Measurements from ENCODE around the gene SARNP. TPM values are rescaled to one million over a fixed set of nuclear protein-coding genes. Genes with fewer than 3 reads are reported as not detected.

The SARNP gene
- total RNA-seq, 1 donor from 2014 or later: 98.7 TPM

DNA sequence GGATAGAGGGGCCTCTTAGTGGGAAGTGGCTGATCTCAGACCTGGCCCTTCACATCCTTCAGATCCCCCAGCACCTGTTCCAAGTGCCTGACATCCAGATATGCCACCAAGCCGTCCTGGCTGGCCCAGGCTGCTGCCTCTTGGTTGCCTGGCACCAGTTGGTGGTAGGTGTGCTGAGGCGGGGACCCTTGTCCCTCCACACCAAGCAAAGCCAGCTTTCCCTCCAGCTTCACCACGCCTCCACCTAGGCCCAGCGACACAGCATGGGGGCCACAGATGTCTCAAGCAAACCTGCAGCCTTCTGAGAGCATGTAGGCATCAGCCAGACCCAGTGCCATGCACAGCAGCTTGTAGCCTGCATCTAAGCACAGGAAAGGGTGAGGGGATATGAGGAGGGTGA lies 85.2 kb downstream of the SARNP start:
- no peak for DNase-seq
- Mint-ChIP-seq H3K4me3 (ENCODE audit: unreplicated experiment) (peak overlapping the region; percentile 52), H3K9me3 (ENCODE audit: unreplicated experiment) (peaks cover 10% of the 10 kb centered on the region), H3K36me3 (ENCODE audit: unreplicated experiment) (no peaks in the 10 kb centered on the region), H3K4me1 (ENCODE audit: low read depth, unreplicated experiment) (peaks cover 15% of the 10 kb centered on the region), H3K27ac (ENCODE audit: unreplicated experiment) (peak overlapping the region; percentile 28), H3K27me3 (ENCODE audit: unreplicated experiment) (peaks cover 18% of the 10 kb centered on the region)
- TF ChIP-seq, protein P1, sequence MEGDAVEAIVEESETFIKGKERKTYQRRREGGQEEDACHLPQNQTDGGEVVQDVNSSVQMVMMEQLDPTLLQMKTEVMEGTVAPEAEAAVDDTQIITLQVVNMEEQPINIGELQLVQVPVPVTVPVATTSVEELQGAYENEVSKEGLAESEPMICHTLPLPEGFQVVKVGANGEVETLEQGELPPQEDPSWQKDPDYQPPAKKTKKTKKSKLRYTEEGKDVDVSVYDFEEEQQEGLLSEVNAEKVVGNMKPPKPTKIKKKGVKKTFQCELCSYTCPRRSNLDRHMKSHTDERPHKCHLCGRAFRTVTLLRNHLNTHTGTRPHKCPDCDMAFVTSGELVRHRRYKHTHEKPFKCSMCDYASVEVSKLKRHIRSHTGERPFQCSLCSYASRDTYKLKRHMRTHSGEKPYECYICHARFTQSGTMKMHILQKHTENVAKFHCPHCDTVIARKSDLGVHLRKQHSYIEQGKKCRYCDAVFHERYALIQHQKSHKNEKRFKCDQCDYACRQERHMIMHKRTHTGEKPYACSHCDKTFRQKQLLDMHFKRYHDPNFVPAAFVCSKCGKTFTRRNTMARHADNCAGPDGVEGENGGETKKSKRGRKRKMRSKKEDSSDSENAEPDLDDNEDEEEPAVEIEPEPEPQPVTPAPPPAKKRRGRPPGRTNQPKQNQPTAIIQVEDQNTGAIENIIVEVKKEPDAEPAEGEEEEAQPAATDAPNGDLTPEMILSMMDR (IDR thresholded peaks at IDR 0.05; ENCODE audit: partially characterized antibody, unreplicated experiment): no peak

DNA sequence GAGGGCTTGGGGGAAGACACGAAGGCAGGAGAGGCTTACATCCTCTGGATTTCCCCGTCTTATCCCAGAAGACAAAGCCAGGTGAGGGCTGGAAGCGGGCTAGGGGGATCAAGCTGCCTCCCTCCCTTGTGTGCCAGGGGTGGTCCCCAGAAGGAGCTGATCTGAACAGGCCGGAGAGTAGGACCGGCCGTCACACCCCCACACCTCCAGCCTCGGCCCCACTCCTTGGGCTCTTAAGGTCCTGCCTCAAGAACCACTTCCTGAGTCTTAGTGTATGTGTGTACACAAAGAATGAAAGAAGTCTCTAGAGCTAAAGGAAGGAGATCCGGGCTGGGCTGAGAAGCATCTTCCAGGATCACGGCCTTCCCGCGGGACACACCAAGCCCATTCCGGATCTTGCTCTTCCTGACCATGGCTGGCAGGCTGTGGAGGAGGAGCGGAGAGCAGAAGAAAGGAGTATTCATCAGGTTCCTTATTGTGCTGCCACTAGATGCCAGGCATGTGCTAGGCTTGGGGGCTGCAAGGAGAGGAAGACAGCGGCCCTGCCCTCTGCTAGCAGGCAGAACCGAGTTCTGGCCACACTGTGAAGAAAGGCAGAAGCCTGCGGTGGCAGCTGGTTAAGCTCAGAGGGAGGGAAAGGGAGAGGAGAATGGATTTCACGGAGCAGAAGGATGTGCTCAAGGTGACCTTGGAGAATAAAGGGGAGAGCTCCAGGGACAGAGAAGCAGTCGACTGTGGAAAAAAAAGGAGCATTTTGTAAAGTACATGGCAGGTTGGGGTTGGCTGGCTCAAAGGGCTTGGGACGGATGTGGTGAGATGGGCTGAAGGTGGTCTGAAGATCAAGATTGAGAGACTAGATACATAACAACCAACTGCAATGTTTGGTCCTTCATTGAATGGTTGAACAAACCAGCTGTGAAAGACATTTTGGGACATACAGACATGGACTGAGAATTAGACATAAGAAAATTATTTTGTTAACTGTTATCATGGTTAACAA lies 87.4 kb downstream of the SARNP start:
- DNase-seq: peak; percentile 60
- peak overlapping the region; percentile 90 for H3K4me3 Mint-ChIP-seq (ENCODE audit: unreplicated experiment)
- peaks cover 19% of the 10 kb centered on the region for H3K27me3 Mint-ChIP-seq (ENCODE audit: unreplicated experiment)
- H3K27ac Mint-ChIP-seq (ENCODE audit: unreplicated experiment): peak overlapping the region; percentile 97
- H3K4me1 Mint-ChIP-seq (ENCODE audit: low read depth, unreplicated experiment): peaks cover 28% of the 10 kb centered on the region
- peaks cover 9% of the 10 kb centered on the region for H3K36me3 Mint-ChIP-seq (ENCODE audit: unreplicated experiment)
- TF ChIP-seq, protein P1 (IDR thresholded peaks at IDR 0.05; ENCODE audit: partially characterized antibody, unreplicated experiment): no peak
- peaks cover 15% of the 10 kb centered on the region for H3K9me3 Mint-ChIP-seq (ENCODE audit: unreplicated experiment)

- peak; percentile 86 for DNase-seq
- TF ChIP-seq, protein P1 (IDR thresholded peaks at IDR 0.05; ENCODE audit: partially characterized antibody, unreplicated experiment): no peak
- H3K27me3 Mint-ChIP-seq (ENCODE audit: unreplicated experiment): peaks cover 19% of the 10 kb centered on the region
- H3K4me1 Mint-ChIP-seq (ENCODE audit: low read depth, unreplicated experiment): peaks cover 33% of the 10 kb centered on the region
- H3K27ac Mint-ChIP-seq (ENCODE audit: unreplicated experiment): peak within 1 kb of the TSS; percentile 97
- H3K4me3 Mint-ChIP-seq (ENCODE audit: unreplicated experiment): peak within 1 kb of the TSS; percentile 96
- peaks cover 9% of the 10 kb centered on the region for H3K36me3 Mint-ChIP-seq (ENCODE audit: unreplicated experiment)
- peaks cover 15% of the 10 kb centered on the region for H3K9me3 Mint-ChIP-seq (ENCODE audit: unreplicated experiment)
Observed at GRCh38 chr12:55728939-55729818, 88.3 kb downstream of the SARNP start, which contains the start of gene CD63. TSS of gene CD63 (minus strand) at chr12:55729009. CDS start at chr12:55728341, 668 bp downstream.

DNA sequence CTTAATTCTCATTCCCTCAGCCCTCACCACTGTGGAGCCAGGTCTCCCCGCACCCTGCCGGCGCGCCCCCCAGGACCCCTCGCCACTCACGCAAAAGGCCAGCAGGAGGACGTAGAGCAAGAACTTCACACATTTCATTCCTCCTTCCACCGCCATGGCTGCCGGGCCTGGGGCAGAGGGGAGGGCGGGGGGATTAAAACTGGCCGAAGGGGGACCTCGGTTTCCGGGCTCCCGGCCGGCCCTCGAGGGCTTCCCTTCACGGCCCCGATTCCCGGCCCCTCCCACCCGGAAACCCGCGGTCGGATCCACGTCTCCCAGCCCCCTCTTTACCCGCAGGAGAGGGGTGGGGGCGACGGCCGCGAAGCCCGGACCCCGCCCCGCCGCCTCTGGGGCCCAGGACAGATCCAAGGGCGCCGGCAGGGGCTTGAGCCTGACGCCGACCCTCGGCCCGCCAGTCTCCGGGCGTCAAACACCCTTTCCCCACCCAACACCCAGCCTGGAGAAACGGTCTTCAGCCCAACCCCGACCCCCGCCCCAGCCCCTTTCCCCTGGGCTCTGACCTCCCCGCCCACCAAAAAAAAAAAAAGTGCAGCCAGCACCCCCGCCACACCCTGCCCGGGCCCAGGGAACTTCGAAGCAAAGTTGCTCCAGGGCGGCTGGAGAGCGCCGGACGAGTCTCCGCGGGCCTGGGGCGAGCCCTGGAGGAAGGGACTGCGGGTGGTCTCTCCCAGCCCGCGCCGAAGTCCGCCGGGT lies 89.2 kb downstream of the SARNP start:
- TF ChIP-seq, protein P1 (IDR thresholded peaks at IDR 0.05; ENCODE audit: partially characterized antibody, unreplicated experiment): no peak
- DNase-seq: peak; percentile 49
- peaks cover 35% of the 10 kb centered on the region for H3K4me1 Mint-ChIP-seq (ENCODE audit: low read depth, unreplicated experiment)
- peaks cover 19% of the 10 kb centered on the region for H3K27me3 Mint-ChIP-seq (ENCODE audit: unreplicated experiment)
- H3K36me3 Mint-ChIP-seq (ENCODE audit: unreplicated experiment): peaks cover 9% of the 10 kb centered on the region
- peaks cover 15% of the 10 kb centered on the region for H3K9me3 Mint-ChIP-seq (ENCODE audit: unreplicated experiment)
- H3K27ac Mint-ChIP-seq (ENCODE audit: unreplicated experiment): peak overlapping the region; percentile 70
- H3K4me3 Mint-ChIP-seq (ENCODE audit: unreplicated experiment): peak overlapping the region; percentile 96
